ENCODE measurements around the gene IGSF6. TPM values are rescaled to one million over a fixed set of nuclear protein-coding genes. Genes with fewer than 3 reads are reported as not detected.

Gene IGSF6
- total and polyA plus RNA-seq, 2 of the 13 experiments (the other 11 are each of a cell fraction or from before 2014, with no cell fraction given), result not detected

DNA sequence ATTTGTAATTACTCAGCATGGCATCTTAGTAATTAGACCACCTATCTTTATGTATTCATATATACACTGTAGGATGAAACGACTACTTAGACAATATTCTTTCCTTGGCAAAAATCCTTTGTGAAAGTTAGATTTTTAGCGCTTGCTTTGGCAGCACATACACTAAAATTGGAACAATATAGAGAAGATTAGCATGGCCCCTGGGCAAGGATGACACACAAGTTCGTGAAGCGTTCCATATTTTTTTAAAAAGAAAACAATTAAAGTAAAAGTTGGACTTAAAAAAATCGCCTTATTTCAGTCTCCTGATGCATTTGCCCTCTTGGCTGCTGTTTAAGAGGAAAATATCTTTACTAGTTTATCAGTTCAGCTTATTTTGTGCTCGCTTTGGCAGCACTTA, 10.5 kb downstream of the IGSF6 start:
- H3K9ac ChIP-seq (ENCODE audit: insufficient read depth, low read depth, low read length), result no peak overlapping the region
- DNase-seq (ENCODE audit: low spot score), result no peak
- peaks cover 24% of the 10 kb centered on the region for H3K4me1 ChIP-seq (ENCODE audit: insufficient read depth, low read length)
- no peak for ATAC-seq
- intact Hi-C loops (cut with micrococcal nuclease; ENCODE audit: unreplicated experiment), result no loop called here
- no peak overlapping the region for H2AFZ ChIP-seq (ENCODE audit: low read length)
- ChIA-PET POLR2A (no interaction called here), CTCF (ENCODE audit: low intra/inter-chr PET ratio, low total read pairs) (interaction anchor here (1.2 to 3.7 kb wide), 3 partner anchors 56 to 59 kb away, joined by 4 to 40 read pairs (median 5); no protein-coding TSS in a partner anchor)
- H4K20me1 ChIP-seq (ENCODE audit: insufficient read depth, low read length), result peaks cover 9% of the 10 kb centered on the region
- H3K27ac ChIP-seq (ENCODE audit: extremely low read length, insufficient read depth, low read length), result no peak overlapping the region
- H3K79me2 ChIP-seq (ENCODE audit: insufficient read depth, low read length), result no peaks in the 10 kb centered on the region
- in situ Hi-C loops (cut with HindIII; ENCODE audit: extremely low pct_ligation_motif_present, low pct_unique_long_range_greater_than_20kb), result no loop called here
- H3K27me3 ChIP-seq (ENCODE audit: control insufficient read depth in 1 of 2, insufficient read depth in 2 of 2, low read length in 2 of 2), result no peaks in the 10 kb centered on the region
- H3K36me3 ChIP-seq (replicated peaks in 1 of 2; ENCODE audit: control insufficient read depth in 1 of 2, insufficient read depth in 2 of 2, low read length in 2 of 2), result peaks cover 0 to 5% of the 10 kb centered on the region in 2 experiments; a peak in 3 of 5 replicates
- FAIRE-seq, result no peak
- TF ChIP-seq ATAD3A (CRISPR knock-in tag; IDR thresholded peaks at IDR 0.05), result no peak
- TF ChIP-seq, protein P1, sequence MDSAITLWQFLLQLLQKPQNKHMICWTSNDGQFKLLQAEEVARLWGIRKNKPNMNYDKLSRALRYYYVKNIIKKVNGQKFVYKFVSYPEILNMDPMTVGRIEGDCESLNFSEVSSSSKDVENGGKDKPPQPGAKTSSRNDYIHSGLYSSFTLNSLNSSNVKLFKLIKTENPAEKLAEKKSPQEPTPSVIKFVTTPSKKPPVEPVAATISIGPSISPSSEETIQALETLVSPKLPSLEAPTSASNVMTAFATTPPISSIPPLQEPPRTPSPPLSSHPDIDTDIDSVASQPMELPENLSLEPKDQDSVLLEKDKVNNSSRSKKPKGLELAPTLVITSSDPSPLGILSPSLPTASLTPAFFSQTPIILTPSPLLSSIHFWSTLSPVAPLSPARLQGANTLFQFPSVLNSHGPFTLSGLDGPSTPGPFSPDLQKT (CRISPR knock-in tag; IDR thresholded peaks at IDR 0.05; ENCODE audit: borderline replicate concordance), result no peak
- TF ChIP-seq, protein P2, sequence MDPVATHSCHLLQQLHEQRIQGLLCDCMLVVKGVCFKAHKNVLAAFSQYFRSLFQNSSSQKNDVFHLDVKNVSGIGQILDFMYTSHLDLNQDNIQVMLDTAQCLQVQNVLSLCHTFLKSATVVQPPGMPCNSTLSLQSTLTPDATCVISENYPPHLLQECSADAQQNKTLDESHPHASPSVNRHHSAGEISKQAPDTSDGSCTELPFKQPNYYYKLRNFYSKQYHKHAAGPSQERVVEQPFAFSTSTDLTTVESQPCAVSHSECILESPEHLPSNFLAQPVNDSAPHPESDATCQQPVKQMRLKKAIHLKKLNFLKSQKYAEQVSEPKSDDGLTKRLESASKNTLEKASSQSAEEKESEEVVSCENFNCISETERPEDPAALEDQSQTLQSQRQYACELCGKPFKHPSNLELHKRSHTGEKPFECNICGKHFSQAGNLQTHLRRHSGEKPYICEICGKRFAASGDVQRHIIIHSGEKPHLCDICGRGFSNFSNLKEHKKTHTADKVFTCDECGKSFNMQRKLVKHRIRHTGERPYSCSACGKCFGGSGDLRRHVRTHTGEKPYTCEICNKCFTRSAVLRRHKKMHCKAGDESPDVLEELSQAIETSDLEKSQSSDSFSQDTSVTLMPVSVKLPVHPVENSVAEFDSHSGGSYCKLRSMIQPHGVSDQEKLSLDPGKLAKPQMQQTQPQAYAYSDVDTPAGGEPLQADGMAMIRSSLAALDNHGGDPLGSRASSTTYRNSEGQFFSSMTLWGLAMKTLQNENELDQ (CRISPR knock-in tag; IDR thresholded peaks at IDR 0.05; ENCODE audit: borderline replicate concordance), result no peak
- no peak overlapping the region for H3K4me2 ChIP-seq (ENCODE audit: low read depth, low read length)
- H3K4me3 ChIP-seq (replicated peaks in 1 of 3; ENCODE audit: insufficient read depth in 1 of 3, low read depth in 2 of 3, low read length in 3 of 3), result no peak overlapping the region
- no TSS peak for BruUV-seq (replicated peaks)
- no peaks in the 10 kb centered on the region for H3K9me3 ChIP-seq (ENCODE audit: low read length)
- WGBS (ENCODE audit: low lambda C conversion rate), result 93% methylated on average over 6 of the region's 6 CpGs

DNA sequence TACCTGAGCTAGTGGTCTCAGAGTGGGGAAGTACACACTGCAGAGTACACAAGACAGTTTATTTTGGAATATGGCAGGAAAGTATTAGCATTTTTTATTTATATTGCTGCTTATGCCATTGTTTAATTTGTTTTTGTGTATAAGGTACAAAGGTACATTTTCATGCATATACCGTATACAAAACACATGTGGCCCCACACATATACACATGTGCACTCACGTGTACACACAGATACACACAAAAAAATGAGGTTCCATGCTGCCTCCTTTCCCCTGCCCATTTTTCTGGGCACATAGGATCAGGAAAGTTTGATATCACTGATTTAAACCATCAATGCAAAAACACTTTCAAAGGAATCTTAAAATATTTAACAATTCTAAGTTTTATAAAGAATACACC, 12.9 kb downstream of the IGSF6 start:
- Histone ChIP-seq H3K9me3 (ENCODE audit: low read length) (no peaks in the 10 kb centered on the region), H3K4me1 (ENCODE audit: insufficient read depth, low read length) (peaks cover 20% of the 10 kb centered on the region), H3K79me2 (ENCODE audit: insufficient read depth, low read length) (no peaks in the 10 kb centered on the region), H3K27me3 (ENCODE audit: control insufficient read depth in 1 of 2, insufficient read depth in 2 of 2, low read length in 2 of 2) (no peaks in the 10 kb centered on the region), H3K9ac (ENCODE audit: insufficient read depth, low read depth, low read length) (no peak overlapping the region), H3K4me2 (ENCODE audit: low read depth, low read length) (no peak overlapping the region), H4K20me1 (ENCODE audit: insufficient read depth, low read length) (peaks cover 9% of the 10 kb centered on the region), H2AFZ (ENCODE audit: low read length) (no peak overlapping the region), H3K27ac (ENCODE audit: extremely low read length, insufficient read depth, low read length) (no peak overlapping the region), H3K4me3 (replicated peaks in 1 of 3; ENCODE audit: insufficient read depth in 1 of 3, low read depth in 2 of 3, low read length in 3 of 3) (no peak overlapping the region), H3K36me3 (replicated peaks in 1 of 2; ENCODE audit: control insufficient read depth in 1 of 2, insufficient read depth in 2 of 2, low read length in 2 of 2) (no peaks in the 10 kb centered on the region; a peak in 2 of 5 replicates)
- 92% methylated on average over 2 of the region's 2 CpGs for WGBS (ENCODE audit: low lambda C conversion rate)
- POLR2A ChIA-PET, result interaction anchor here (1.3 to 1.5 kb wide), 3 partner anchors 10 to 119 kb away, joined by 3 to 4 read pairs (median 4); no protein-coding TSS in a partner anchor
- CTCF ChIA-PET (ENCODE audit: low intra/inter-chr PET ratio, low total read pairs), result interaction anchor here (3.7 kb wide), 1 partner anchor 56 kb away, joined by 40 read pairs; no protein-coding TSS in a partner anchor
- BruUV-seq (replicated peaks), result no TSS peak
- intact Hi-C loops (cut with micrococcal nuclease; ENCODE audit: unreplicated experiment) (no loop called here), in situ Hi-C loops (cut with HindIII; ENCODE audit: extremely low pct_ligation_motif_present, low pct_unique_long_range_greater_than_20kb) (loop anchor here (5.0 kb wide), 1 partner anchor 37 kb away; no protein-coding TSS in a partner anchor)
- no peak for ATAC-seq
- no peak for FAIRE-seq
- TF ChIP-seq RFX5 (IDR thresholded peaks at IDR 0.05; ENCODE audit: low read depth, low read length), result no peak
- no peak for TF ChIP-seq ZNF562 (CRISPR knock-in tag; IDR thresholded peaks at IDR 0.05; ENCODE audit: borderline replicate concordance)
- TF ChIP-seq, protein P3, sequence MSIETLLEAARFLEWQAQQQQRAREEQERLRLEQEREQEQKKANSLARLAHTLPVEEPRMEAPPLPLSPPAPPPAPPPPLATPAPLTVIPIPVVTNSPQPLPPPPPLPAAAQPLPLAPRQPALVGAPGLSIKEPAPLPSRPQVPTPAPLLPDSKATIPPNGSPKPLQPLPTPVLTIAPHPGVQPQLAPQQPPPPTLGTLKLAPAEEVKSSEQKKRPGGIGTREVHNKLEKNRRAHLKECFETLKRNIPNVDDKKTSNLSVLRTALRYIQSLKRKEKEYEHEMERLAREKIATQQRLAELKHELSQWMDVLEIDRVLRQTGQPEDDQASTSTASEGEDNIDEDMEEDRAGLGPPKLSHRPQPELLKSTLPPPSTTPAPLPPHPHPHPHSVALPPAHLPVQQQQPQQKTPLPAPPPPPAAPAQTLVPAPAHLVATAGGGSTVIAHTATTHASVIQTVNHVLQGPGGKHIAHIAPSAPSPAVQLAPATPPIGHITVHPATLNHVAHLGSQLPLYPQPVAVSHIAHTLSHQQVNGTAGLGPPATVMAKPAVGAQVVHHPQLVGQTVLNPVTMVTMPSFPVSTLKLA (IDR thresholded peaks at IDR 0.05), result peak; percentile 96
- DNase-seq (ENCODE audit: low spot score), result no peak
